Astrocyte of the spinal cord (primary cell): Measurements from ENCODE around the gene B4GALNT2.

Experiments
- DNase-seq: peaks from one replicate; pipeline ENCODE4 v3.0.0; 2011; ENCODE audit warnings: low read depth, low spot score
- H3K4me3 ChIP-seq: 2 replicates; pipeline ENCODE4 v1.5.1; 2011; ENCODE audit warnings: low read depth, mild to moderate bottlenecking, low read length, moderate library complexity
- CTCF ChIP-seq: IDR thresholded peaks from 2 replicates; pipeline ENCODE4 v1.5.1; 2012; ENCODE audit warnings: low read depth, mild to moderate bottlenecking, low read length, inconsistent platforms
- in situ Hi-C: cut with HindIII; loops from 2 replicates; pipeline ENCODE4 v1.10.0; 2017; ENCODE audit warnings: low sequenced_read_pairs

The B4GALNT2 gene

GRCh38 chr17:49216953-49217650, 84.5 kb downstream of the B4GALNT2 start:
- in situ Hi-C loops = no loop called here
- TF ChIP-seq CTCF = no peak
- no peak for DNase-seq
- no peak overlapping the region for H3K4me3 ChIP-seq

GRCh38 chr17:49217651-49218413, 85.3 kb downstream of the B4GALNT2 start:
- no peak for TF ChIP-seq CTCF
- no peak overlapping the region for H3K4me3 ChIP-seq
- in situ Hi-C loops = no loop called here
- DNase-seq = no peak

- peak; percentile 28 for TF ChIP-seq CTCF
- H3K4me3 ChIP-seq = no peak overlapping the region
- DNase-seq = no peak
- in situ Hi-C loops = no loop called here
These were observed 86.7 kb downstream of the B4GALNT2 start for GRCh38 chr17:49218941-49219913.

GRCh38 chr17:49219987-49220386, 87.4 kb downstream of the B4GALNT2 start:
- no peak for TF ChIP-seq CTCF
- in situ Hi-C loops = no loop called here
- no peak for DNase-seq
- no peak overlapping the region for H3K4me3 ChIP-seq

GRCh38 chr17:49223168-49223516, 90.6 kb downstream of the B4GALNT2 start:
- in situ Hi-C loops = no loop called here
- no peak for TF ChIP-seq CTCF
- no peak for DNase-seq
- no peak overlapping the region for H3K4me3 ChIP-seq

- DNase-seq = no peak
- in situ Hi-C loops = no loop called here
- TF ChIP-seq CTCF = peak; percentile 94
- no peak overlapping the region for H3K4me3 ChIP-seq
These were observed 91.1 kb downstream of the B4GALNT2 start for GRCh38 chr17:49223517-49224197.
